ENCODE results near the gene TCL1B.

The TCL1B gene

GRCh38 chr14:95667249-95667693, 19.0 kb upstream of the TCL1B start:
- DNase-seq: no peak

GRCh38 chr14:95668235-95668772, 17.9 kb upstream of the TCL1B start:
- DNase-seq: no peak

- no peak for DNase-seq
Observed at GRCh38 chr14:95674613-95675012, 11.6 kb upstream of the TCL1B start.

- no peak for DNase-seq
Observed at GRCh38 chr14:95675486-95675885, 10.7 kb upstream of the TCL1B start.

GRCh38 chr14:95677179-95677835, 8.9 kb upstream of the TCL1B start:
- no peak for DNase-seq

- no peak for DNase-seq
Observed at GRCh38 chr14:95679148-95679815, 6.9 kb upstream of the TCL1B start.

- no peak for DNase-seq
Observed at GRCh38 chr14:95679998-95680735, 6.1 kb upstream of the TCL1B start.

- no peak for DNase-seq
Observed at GRCh38 chr14:95681153-95681552, 5.1 kb upstream of the TCL1B start.

- peak in 1 of 2 donors; percentile 10 for DNase-seq
Observed at GRCh38 chr14:95683793-95684192, 2.4 kb upstream of the TCL1B start.

GRCh38 chr14:95686935-95687334, 709 bp downstream of the TCL1B start:
- no peak for DNase-seq

- no peak for DNase-seq
Observed at GRCh38 chr14:95689441-95689840, 3.2 kb downstream of the TCL1B start.

- DNase-seq: no peak
Observed at GRCh38 chr14:95690815-95691214, 4.6 kb downstream of the TCL1B start.

GRCh38 chr14:95691591-95691990, 5.4 kb downstream of the TCL1B start:
- no peak for DNase-seq

GRCh38 chr14:95692109-95692508, 5.9 kb downstream of the TCL1B start:
- no peak for DNase-seq

GRCh38 chr14:95695051-95695450, 8.8 kb downstream of the TCL1B start:
- DNase-seq: no peak

GRCh38 chr14:95695913-95696312, 9.7 kb downstream of the TCL1B start:
- no peak for DNase-seq

GRCh38 chr14:95696741-95697140, 10.5 kb downstream of the TCL1B start:
- no peak for DNase-seq

- DNase-seq: no peak
Observed at GRCh38 chr14:95697764-95698163, 11.5 kb downstream of the TCL1B start.

GRCh38 chr14:95698287-95698686, 12.1 kb downstream of the TCL1B start:
- no peak for DNase-seq

GRCh38 chr14:95699412-95699811, 13.2 kb downstream of the TCL1B start:
- no peak for DNase-seq

GRCh38 chr14:95700221-95700976, 14.2 kb downstream of the TCL1B start:
- DNase-seq: no peak

GRCh38 chr14:95701846-95702221, 15.6 kb downstream of the TCL1B start:
- DNase-seq: no peak

GRCh38 chr14:95703341-95703740, 17.1 kb downstream of the TCL1B start:
- no peak for DNase-seq

All from activated CD4-positive, alpha-beta T cell treated with anti-CD3 and anti-CD28 coated beads for 4 hours (primary cell).